ENCODE results near the gene FUNDC1.

Gene FUNDC1

GRCh38 chrX:44474410-44474809 is 68.2 kb downstream of the FUNDC1 start:
- FAIRE-seq, result no peak

Data from colon (tissue), 2 donors.